Esophagus squamous epithelium (tissue), 5 donors: ENCODE measurements around the gene GRK4. TPM values are rescaled to one million over a fixed set of nuclear protein-coding genes. Genes with fewer than 3 reads are reported as not detected.

Experiments used
- DNase-seq: peaks from one replicate; lab custom pipeline; 2025; lab: John Stamatoyannopoulos, UW
- H3K27ac ChIP-seq, 4 donors: fragments of 200-600 bp; sonication (generic); one replicate each; pipeline ENCODE4 v1.5.1; 2016 to 2019; ENCODE audit warnings: mild to moderate bottlenecking in 1 of 4
- H3K27me3 ChIP-seq, 4 donors: fragments of 200-600 bp; sonication (generic); 1 replicate in 3 of 4; 2 replicates in 1 of 4; pipeline versions ENCODE4 v1.5.1 to v1.6.0; 2017 to 2021; ENCODE audit warnings: antibody characterized with exemption in 1 of 4
- H3K36me3 ChIP-seq, 3 donors: fragments of 200-600 bp; sonication (generic); one replicate each; pipeline ENCODE4 v1.5.1; 2016 to 2019
- H3K4me1 ChIP-seq, 3 donors: fragments of 200-600 bp; sonication (generic); one replicate each; pipeline ENCODE4 v1.5.1; 2017 to 2019
- H3K4me3 ChIP-seq, 4 donors: fragments of 200-600 bp; sonication (generic); 1 replicate in 3 of 4; 2 replicates in 1 of 4; pipeline ENCODE4 v1.5.1; 2016 to 2019; ENCODE audit warnings: mild to moderate bottlenecking in 2 of 4, moderate library complexity in 1 of 4
- H3K9me3 ChIP-seq, 3 donors: fragments of 200-600 bp; sonication (generic); one replicate each; pipeline ENCODE4 v1.5.1; 2016 to 2019
- CTCF ChIP-seq, 6 experiments: fragments of 450-650 bp in 4 of 6; fragments of 200-600 bp in 2 of 6; sonication (generic) in 2 of 6; IDR thresholded peaks; one replicate each; pipeline ENCODE4 v1.5.1; 2016 to 2019; ENCODE audit warnings: antibody characterized with exemption in 6 of 6, mild to moderate bottlenecking in 4 of 6, moderate library complexity in 4 of 6
- POLR2A ChIP-seq, 4 donors: fragments of 450-650 bp; IDR thresholded peaks; one replicate each; pipeline ENCODE4 v1.6.1; 2017; ENCODE audit warnings: antibody characterized with exemption in 4 of 4, mild to moderate bottlenecking in 4 of 4, moderate library complexity in 3 of 4
- WGBS, 2 donors: methylation state at CpG; one replicate each; pipeline ENCODE4 v1.1.5; 2018; 5-methylcytosine and 5-hydroxymethylcytosine counted together
- intact Hi-C: fragments of 100-400 bp; cut with DNase I; formaldehyde crosslinking; loops from one replicate; pipeline ENCODE4 v1.15.0; 2022
- total RNA-seq, 4 donors: library from RNA; depleted of rRNA; stranded (reverse); fragments of >200 nt; gene quantifications; one replicate each; pipeline ENCODE4 v1.1.0, GENCODE V29; 2016
- donor health status: DM: yes; HTN: yes; CAD: no.

GRK4 gene
- total RNA-seq, 4 donors from 2014 or later: 2.9 to 5.5 (median 3.7) TPM

- no peak overlapping the region for H3K27ac ChIP-seq
- no peaks in the 10 kb centered on the region for H3K36me3 ChIP-seq
- TF ChIP-seq CTCF (IDR thresholded peaks at IDR 0.05) (no peak), POLR2A (IDR thresholded peaks at IDR 0.05) (no peak)
- intact Hi-C loops: no loop called here
- WGBS, 2 donors: 88 to 95% methylated on average over 2 of the region's 2 CpGs
- peaks cover 0 to 20% (median 6%) of the 10 kb centered on the region in 3 donors for H3K9me3 ChIP-seq
- H3K27me3 ChIP-seq: no peaks in the 10 kb centered on the region
- no peak overlapping the region for H3K4me3 ChIP-seq
- H3K4me1 ChIP-seq: no peaks in the 10 kb centered on the region
- no peak for DNase-seq
Observed at GRCh38 chr4:3054169-3054759, 90.9 kb downstream of the GRK4 start.

GRCh38 chr4:3059943-3060342 lies 96.6 kb downstream of the GRK4 start:
- Histone ChIP-seq H3K9me3 (peaks cover 0 to 8% (median 6%) of the 10 kb centered on the region in 3 donors), H3K27ac (no peak overlapping the region), H3K27me3 (no peaks in the 10 kb centered on the region), H3K36me3 (no peaks in the 10 kb centered on the region), H3K4me3 (no peak overlapping the region), H3K4me1 (no peaks in the 10 kb centered on the region)
- TF ChIP-seq CTCF (IDR thresholded peaks at IDR 0.05): no peak
- TF ChIP-seq POLR2A (IDR thresholded peaks at IDR 0.05): no peak
- WGBS, 2 donors: 76 to 85% methylated on average over 6 of the region's 6 CpGs
- intact Hi-C loops: no loop called here
- DNase-seq: no peak

- no peak overlapping the region for H3K4me3 ChIP-seq
- no peaks in the 10 kb centered on the region for H3K4me1 ChIP-seq
- H3K36me3 ChIP-seq: no peaks in the 10 kb centered on the region
- intact Hi-C loops: no loop called here
- H3K27me3 ChIP-seq: no peaks in the 10 kb centered on the region
- WGBS, 2 donors: 76 to 90% methylated on average over 6 of the region's 6 CpGs
- no peak overlapping the region for H3K27ac ChIP-seq
- TF ChIP-seq POLR2A (IDR thresholded peaks at IDR 0.05) (no peak), CTCF (IDR thresholded peaks at IDR 0.05) (no peak)
- DNase-seq: no peak
- H3K9me3 ChIP-seq: peaks cover 0 to 6% (median 0%) of the 10 kb centered on the region in 3 donors
Observed at GRCh38 chr4:3060946-3061345, 97.6 kb downstream of the GRK4 start.

- WGBS, 2 donors: 85 to 91% methylated on average over 9 to 12 of the region's 12 CpGs
- intact Hi-C loops: no loop called here
- no peaks in the 10 kb centered on the region for H3K9me3 ChIP-seq
- DNase-seq: no peak
- TF ChIP-seq CTCF (IDR thresholded peaks at IDR 0.05): no peak
- no peak for TF ChIP-seq POLR2A (IDR thresholded peaks at IDR 0.05)
- no peak overlapping the region for H3K27ac ChIP-seq
- H3K4me3 ChIP-seq: no peak overlapping the region
- no peaks in the 10 kb centered on the region for H3K27me3 ChIP-seq
- H3K36me3 ChIP-seq: no peaks in the 10 kb centered on the region
- H3K4me1 ChIP-seq: no peaks in the 10 kb centered on the region
Observed at GRCh38 chr4:3062471-3062870, 99.1 kb downstream of the GRK4 start.

- no peaks in the 10 kb centered on the region for H3K9me3 ChIP-seq
- DNase-seq: no peak
- H3K27ac ChIP-seq: no peak overlapping the region
- no peaks in the 10 kb centered on the region for H3K4me1 ChIP-seq
- H3K27me3 ChIP-seq: no peaks in the 10 kb centered on the region
- intact Hi-C loops: no loop called here
- WGBS, 2 donors: 62 to 100% methylated on average over 3 of the region's 3 CpGs
- TF ChIP-seq CTCF (IDR thresholded peaks at IDR 0.05): no peak
- TF ChIP-seq POLR2A (IDR thresholded peaks at IDR 0.05): no peak
- H3K36me3 ChIP-seq: no peaks in the 10 kb centered on the region
- no peak overlapping the region for H3K4me3 ChIP-seq
Observed at GRCh38 chr4:3065551-3065950, 102.2 kb downstream of the GRK4 start.
